KMS-11 (cell line): Measurements from ENCODE around the gene MACROH2A1.

Experiments used
- H2AFZ ChIP-seq: fragments of 200-600 bp; sonication (generic); 2 replicates; pipeline ENCODE4 v1.6.1; 2016; ENCODE audit warnings: antibody characterized with exemption, mixed run types, low read depth
- H3K27ac ChIP-seq: fragments of 200-600 bp; sonication (generic); 2 replicates; pipeline ENCODE4 v1.6.1; 2016; ENCODE audit warnings: mild to moderate bottlenecking, mixed run types
- H3K27me3 ChIP-seq: fragments of 200-600 bp; sonication (generic); 2 replicates; pipeline ENCODE4 v1.6.1; 2017; ENCODE audit warnings: mild to moderate bottlenecking, low read depth, mixed run types, moderate library complexity; ENCODE audit not compliant: insufficient read depth
- H3K36me3 ChIP-seq: fragments of 200-600 bp; sonication (generic); 2 replicates; pipeline ENCODE4 v1.6.1; 2017; ENCODE audit warnings: mild to moderate bottlenecking, mixed run types; ENCODE audit not compliant: insufficient read depth
- H3K4me1 ChIP-seq: fragments of 200-600 bp; sonication (generic); 2 replicates; pipeline ENCODE4 v1.6.1; 2016; ENCODE audit warnings: mild to moderate bottlenecking, low read depth, mixed run types; ENCODE audit not compliant: poor library complexity, severe bottlenecking
- H3K4me2 ChIP-seq: fragments of 200-600 bp; sonication (generic); 2 replicates; pipeline ENCODE4 v1.7.0; 2016; ENCODE audit warnings: mild to moderate bottlenecking, mixed run types
- H3K4me3 ChIP-seq: fragments of 200-600 bp; sonication (generic); IDR thresholded peaks from 2 replicates; pipeline ENCODE4 v1.6.1; 2017; ENCODE audit warnings: low read depth, low read length, mixed read lengths; ENCODE audit not compliant: insufficient read depth
- H3K79me2 ChIP-seq: fragments of 200-600 bp; sonication (generic); 2 replicates; pipeline ENCODE4 v1.6.1; 2016; ENCODE audit warnings: low read depth, mixed run types; ENCODE audit not compliant: insufficient read depth
- H3K9ac ChIP-seq: fragments of 200-600 bp; sonication (generic); 2 replicates; pipeline ENCODE4 v1.6.1; 2016; ENCODE audit warnings: mild to moderate bottlenecking, mixed run types
- H4K20me1 ChIP-seq: fragments of 200-600 bp; sonication (generic); 2 replicates; pipeline ENCODE4 v1.6.1; 2016; ENCODE audit warnings: mild to moderate bottlenecking, mixed run types; ENCODE audit not compliant: insufficient read depth
- CTCF ChIP-seq: fragments of 200-600 bp; sonication (generic); conservative IDR thresholded peaks from 2 replicates; pipeline ENCODE4 v1.6.1; 2017; ENCODE audit warnings: low read depth, mild to moderate bottlenecking, antibody characterized with exemption, low read length, moderate library complexity, mixed read lengths

The MACROH2A1 gene

DNA sequence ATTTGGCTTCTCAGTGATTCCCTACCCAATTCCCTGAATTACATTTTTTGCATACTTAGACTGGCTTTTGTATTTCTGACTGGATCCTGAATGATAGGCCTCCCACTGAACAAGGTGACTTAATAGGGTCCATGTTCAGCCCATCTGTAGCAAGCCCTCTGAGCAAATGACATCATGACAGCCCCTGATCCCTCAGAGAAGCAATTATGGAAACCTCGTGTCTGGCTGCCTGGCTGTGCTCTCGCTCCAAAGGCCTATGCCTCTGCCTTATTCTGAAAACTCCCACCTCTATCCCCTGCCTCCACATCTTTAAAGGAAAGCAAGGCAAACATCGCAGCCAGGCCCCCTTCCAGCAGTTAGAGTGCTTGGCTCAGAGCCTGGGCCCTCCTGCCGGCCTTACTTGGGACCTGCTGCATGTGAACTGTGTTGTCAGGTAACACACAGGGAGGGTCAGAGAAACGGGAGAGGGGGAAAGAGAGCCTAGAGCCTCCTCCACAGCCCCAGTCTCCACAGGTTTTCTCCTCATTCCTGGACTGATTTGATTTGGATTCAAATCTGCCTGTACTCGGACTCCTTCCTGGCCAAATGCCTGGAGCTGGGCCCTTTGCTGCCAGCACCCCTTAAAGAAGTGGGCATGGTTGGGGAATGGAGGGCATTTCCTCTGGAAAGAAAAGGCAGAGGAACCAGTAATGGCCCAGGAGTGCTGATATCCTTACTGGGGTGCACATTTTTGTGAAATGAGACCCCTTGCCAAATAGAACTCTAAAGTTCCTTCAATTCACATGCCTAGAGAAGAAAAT lies 44.3 kb upstream of the MACROH2A1 start:
- H3K27ac ChIP-seq = no peak overlapping the region
- no peak overlapping the region for H3K4me3 ChIP-seq
- no peaks in the 10 kb centered on the region for H3K79me2 ChIP-seq
- H3K4me2 ChIP-seq = no peak overlapping the region
- no peaks in the 10 kb centered on the region for H3K27me3 ChIP-seq
- no peaks in the 10 kb centered on the region for H4K20me1 ChIP-seq
- no peak overlapping the region for H3K9ac ChIP-seq
- no peak for TF ChIP-seq CTCF
- H3K36me3 ChIP-seq = no peaks in the 10 kb centered on the region
- no peak overlapping the region for H2AFZ ChIP-seq
- no peaks in the 10 kb centered on the region for H3K4me1 ChIP-seq

DNA sequence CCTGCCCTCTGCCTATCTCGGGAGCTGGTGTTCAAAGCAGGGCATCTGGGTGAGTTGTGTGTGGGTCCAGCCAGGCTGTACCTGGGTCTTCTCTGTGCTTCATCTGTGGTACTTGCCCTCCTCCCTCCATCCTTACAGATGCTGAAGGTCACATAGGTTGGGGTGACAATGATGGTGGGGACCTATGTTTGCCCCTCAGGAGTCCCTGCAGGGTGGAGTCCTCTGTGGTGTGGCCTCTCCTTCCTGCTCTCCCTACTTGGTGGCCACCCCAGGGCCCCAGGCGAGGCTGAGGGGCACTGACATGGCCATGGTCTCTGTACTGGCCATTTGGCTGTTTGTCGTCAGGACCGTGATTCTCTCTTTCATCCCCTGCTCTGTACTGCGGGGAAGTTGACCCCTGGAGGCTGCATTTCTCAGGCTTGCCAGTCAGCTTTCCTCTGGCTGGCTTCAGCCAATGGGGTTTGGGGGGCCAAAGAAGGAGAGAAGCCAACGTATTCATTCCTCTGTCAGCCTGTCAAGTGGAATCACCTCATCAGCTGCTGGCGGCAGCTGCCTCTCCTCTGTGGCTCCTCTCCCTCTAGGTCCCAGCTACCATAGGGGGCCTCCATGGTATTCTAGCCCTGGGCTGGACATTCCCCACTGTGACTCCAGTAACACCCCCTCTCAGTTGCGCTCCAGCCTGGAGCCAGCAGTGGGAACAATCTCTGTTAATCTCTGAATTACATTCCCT lies 43.6 kb upstream of the MACROH2A1 start:
- H3K4me3 ChIP-seq = no peak overlapping the region
- no peaks in the 10 kb centered on the region for H4K20me1 ChIP-seq
- TF ChIP-seq CTCF = no peak
- no peaks in the 10 kb centered on the region for H3K36me3 ChIP-seq
- H3K27ac ChIP-seq = no peak overlapping the region
- H3K9ac ChIP-seq = no peak overlapping the region
- H2AFZ ChIP-seq = no peak overlapping the region
- no peaks in the 10 kb centered on the region for H3K27me3 ChIP-seq
- H3K79me2 ChIP-seq = no peaks in the 10 kb centered on the region
- H3K4me1 ChIP-seq = no peaks in the 10 kb centered on the region
- no peak overlapping the region for H3K4me2 ChIP-seq

DNA sequence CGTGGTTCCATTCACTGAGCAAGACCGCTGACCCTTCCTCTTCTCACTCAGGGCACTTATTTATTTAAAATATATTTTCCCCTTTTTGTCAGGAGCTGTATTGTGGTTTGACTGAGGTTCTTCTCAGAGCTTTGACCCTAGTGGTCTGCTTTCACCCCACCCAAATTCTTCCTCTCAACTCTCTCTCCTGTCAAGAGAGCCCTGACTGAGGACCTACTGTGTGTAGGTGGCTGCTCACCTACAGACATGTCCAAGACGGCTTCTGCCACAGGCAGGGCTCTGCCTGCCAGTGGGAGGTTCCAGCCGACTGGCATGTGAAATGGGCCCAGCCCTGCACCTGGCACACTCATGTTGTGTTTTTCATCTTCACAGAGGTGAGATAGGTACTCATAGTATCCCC lies 42.9 kb upstream of the MACROH2A1 start:
- Histone ChIP-seq H3K9ac (no peak overlapping the region), H3K79me2 (no peaks in the 10 kb centered on the region), H3K27me3 (no peaks in the 10 kb centered on the region), H3K4me3 (no peak overlapping the region), H3K27ac (no peak overlapping the region), H3K36me3 (no peaks in the 10 kb centered on the region), H3K4me2 (no peak overlapping the region), H2AFZ (no peak overlapping the region), H3K4me1 (no peaks in the 10 kb centered on the region), H4K20me1 (no peaks in the 10 kb centered on the region)
- no peak for TF ChIP-seq CTCF

- Histone ChIP-seq H4K20me1 (no peaks in the 10 kb centered on the region), H3K27me3 (no peaks in the 10 kb centered on the region), H2AFZ (no peak overlapping the region), H3K9ac (no peak overlapping the region), H3K4me2 (no peak overlapping the region), H3K36me3 (no peaks in the 10 kb centered on the region), H3K27ac (no peak overlapping the region), H3K4me1 (no peaks in the 10 kb centered on the region), H3K79me2 (no peaks in the 10 kb centered on the region), H3K4me3 (no peak overlapping the region)
- TF ChIP-seq CTCF = no peak
Observed at GRCh38 chr5:135441350-135441831, 42.4 kb upstream of the MACROH2A1 start.
